Fibroblast of the aortic adventitia (primary cell): ENCODE results near the gene PDE3B. TPM values are rescaled to one million over a fixed set of nuclear protein-coding genes. Genes with fewer than 3 reads are reported as not detected.
"Not testable (repeated sequence)": the region's sequence is repeated elsewhere in the genome, so short reads cannot be mapped to it uniquely, and the experiment has no call there.

Experiments
- DNase-seq: peaks from one replicate; pipeline ENCODE4 v3.0.0-alpha.2; 2010; ENCODE audit warnings: low read depth
- H3K4me3 ChIP-seq: 2 replicates; pipeline ENCODE4 v1.5.1; 2011; ENCODE audit warnings: low read depth, mild to moderate bottlenecking, control low read depth, low read length, moderate library complexity
- CTCF ChIP-seq: IDR thresholded peaks from 2 replicates; pipeline ENCODE4 v1.5.1; 2011; ENCODE audit warnings: mild to moderate bottlenecking, low read length, control low read depth, inconsistent platforms; ENCODE audit not compliant: insufficient read depth
- total RNA-seq: library from RNA; depleted of rRNA; stranded (reverse); fragments of >200 nt; gene quantifications from 2 replicates; pipeline ENCODE4 v1.2.3, GENCODE V29; 2012; ENCODE audit warnings: low replicate concordance

Gene PDE3B
- total RNA-seq, 1 donor: 2.8 TPM

DNA sequence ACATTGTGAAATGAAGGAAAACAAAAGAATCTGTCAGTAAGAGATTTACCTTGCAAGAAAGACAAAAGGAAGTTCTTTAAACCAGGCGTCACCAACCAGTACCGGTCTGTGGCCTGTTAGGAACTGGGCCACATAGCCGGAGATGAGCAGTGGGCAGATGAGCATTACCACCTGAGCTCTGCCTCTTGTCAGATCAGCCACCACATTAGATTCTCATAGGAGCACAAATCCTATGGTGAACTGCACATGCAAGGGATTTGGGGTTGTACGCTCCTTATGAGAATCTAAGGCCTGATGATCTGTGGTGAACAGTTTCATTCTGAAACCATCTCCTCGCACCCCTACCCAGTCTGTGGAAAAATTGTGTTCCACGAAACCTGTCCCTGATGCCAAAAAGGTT is 140.2 kb downstream of the PDE3B start:
- TF ChIP-seq CTCF: no peak
- H3K4me3 ChIP-seq: no peak overlapping the region
- no peak for DNase-seq

GRCh38 chr11:14784230-14784629 is 140.6 kb downstream of the PDE3B start:
- no peak for TF ChIP-seq CTCF
- DNase-seq: no peak
- no peak overlapping the region for H3K4me3 ChIP-seq

GRCh38 chr11:14789879-14790484 is 146.4 kb downstream of the PDE3B start:
- DNase-seq: peak; percentile 35
- H3K4me3 ChIP-seq: no peak overlapping the region
- peak; percentile 54 for TF ChIP-seq CTCF

- TF ChIP-seq CTCF: no peak
- no peak overlapping the region for H3K4me3 ChIP-seq
- no peak for DNase-seq
Observed at GRCh38 chr11:14793546-14793945, 149.9 kb downstream of the PDE3B start.

- H3K4me3 ChIP-seq: not testable (repeated sequence)
Observed at GRCh38 chr11:14796028-14796427, 152.4 kb downstream of the PDE3B start.

DNA sequence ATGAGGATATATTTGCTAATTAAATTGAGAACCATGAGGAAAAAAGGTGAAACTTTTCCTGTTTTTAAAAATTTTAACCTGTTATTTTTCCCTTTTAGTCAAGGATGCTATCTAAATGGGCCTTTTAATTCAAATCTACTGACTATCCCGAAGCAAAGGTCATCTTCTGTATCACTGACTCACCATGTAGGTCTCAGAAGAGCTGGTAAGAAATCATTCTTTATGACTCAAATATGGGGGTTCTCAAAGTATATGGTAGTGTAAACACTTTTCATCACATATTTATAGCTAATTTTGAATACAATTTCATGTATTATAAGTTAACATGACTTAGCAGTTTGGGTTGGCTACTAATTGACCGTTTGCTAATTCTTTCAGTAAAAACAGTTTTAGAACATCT is 160.2 kb downstream of the PDE3B start:
- no peak for DNase-seq
- no peak for TF ChIP-seq CTCF
- H3K4me3 ChIP-seq: no peak overlapping the region

More at GRCh38 chr11:14796028-14796427, 152.4 kb downstream of the PDE3B start:
- DNase-seq: not testable (repeated sequence)

DNA sequence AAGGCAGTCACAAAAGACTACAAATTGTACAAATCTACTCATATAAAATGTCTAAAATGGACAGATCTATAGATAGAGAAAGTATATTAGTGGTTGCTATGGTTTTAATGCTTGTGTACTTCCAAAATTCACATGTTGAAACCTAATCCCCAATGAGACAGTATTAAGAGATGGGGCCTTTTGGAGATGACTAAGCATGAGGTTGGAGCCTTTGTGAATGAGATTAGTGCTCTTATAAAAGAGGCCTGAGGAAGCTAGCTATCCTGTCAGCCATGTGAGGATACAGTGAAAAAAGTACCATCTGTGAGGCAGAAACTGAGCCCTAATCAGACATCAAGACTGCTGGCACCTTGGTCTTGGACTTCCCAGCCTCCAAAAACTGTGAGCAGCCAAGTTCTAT is 165.9 kb downstream of the PDE3B start:
- no peak overlapping the region for H3K4me3 ChIP-seq
- TF ChIP-seq CTCF: no peak
- no peak for DNase-seq
